ENCODE results near the gene ADIPOR1.

- TF ChIP-seq CTCF (IDR thresholded peaks at IDR 0.05) (no peak), POLR2A (IDR thresholded peaks at IDR 0.05) (no peak), POLR2AphosphoS5 (IDR thresholded peaks at IDR 0.05) (no peak)
These were observed 43.9 kb upstream of the ADIPOR1 start for GRCh38 chr1:203001986-203002385.
